ENCODE data around the gene EXOSC5. TPM values are rescaled to one million over a fixed set of nuclear protein-coding genes. Genes with fewer than 3 reads are reported as not detected.

EXOSC5 gene
- total RNA-seq: 7.2 and 11.0 TPM in 2 replicates

DNA sequence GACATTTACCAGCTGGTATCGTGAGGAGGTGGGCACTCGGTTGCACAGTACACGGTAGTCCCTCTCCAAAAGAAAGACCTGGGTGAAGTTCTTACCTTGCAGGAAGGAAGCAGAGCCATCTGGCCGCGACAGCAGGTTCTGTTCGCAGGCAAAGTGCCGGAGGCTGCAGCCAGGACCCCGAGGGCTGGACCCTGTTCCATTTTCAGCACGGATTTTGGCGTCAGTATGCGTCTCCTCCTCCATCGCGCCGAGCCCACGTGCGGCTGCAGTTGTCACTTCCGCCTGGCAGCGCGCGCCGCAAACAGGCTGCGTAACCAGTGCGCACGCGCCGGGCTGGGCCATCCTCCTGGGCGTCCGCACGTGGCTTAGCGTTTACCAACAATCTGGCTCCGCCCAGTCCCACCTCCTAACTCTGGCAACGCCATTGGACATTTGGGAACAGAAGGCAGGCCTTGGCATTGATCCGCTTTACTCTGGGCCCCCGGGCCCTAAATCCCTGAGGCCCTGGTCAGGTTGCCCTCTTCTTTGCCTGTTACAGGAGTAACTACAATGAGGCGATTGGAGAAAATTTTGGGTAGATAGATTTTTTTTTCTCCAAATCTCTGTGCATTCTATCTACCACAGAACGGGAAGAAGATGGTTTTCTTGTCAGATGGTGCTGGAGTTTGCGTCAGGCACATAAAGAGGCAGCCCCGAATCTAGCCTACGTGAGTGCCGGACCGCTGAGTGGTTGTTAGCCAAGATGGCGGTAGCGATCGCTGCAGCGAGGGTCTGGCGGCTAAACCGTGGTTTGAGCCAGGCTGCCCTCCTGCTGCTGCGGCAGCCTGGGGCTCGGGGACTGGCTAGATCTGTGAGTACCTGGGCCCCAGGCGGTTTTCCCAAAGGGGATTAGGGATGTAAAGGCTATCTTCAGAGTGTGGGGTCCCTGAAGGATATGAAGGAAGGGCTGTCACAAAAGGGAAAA lies at the start of gene EXOSC5, which contains the start of gene BCKDHA:
EXOSC5 (minus strand) TSS at position 274 of the 964 bp plus-strand sequence; CDS start at position 243, 31 bp downstream.
BCKDHA (plus strand) TSS at position 733 of the 964 bp plus-strand sequence; CDS start at position 743, 10 bp downstream.

DNA sequence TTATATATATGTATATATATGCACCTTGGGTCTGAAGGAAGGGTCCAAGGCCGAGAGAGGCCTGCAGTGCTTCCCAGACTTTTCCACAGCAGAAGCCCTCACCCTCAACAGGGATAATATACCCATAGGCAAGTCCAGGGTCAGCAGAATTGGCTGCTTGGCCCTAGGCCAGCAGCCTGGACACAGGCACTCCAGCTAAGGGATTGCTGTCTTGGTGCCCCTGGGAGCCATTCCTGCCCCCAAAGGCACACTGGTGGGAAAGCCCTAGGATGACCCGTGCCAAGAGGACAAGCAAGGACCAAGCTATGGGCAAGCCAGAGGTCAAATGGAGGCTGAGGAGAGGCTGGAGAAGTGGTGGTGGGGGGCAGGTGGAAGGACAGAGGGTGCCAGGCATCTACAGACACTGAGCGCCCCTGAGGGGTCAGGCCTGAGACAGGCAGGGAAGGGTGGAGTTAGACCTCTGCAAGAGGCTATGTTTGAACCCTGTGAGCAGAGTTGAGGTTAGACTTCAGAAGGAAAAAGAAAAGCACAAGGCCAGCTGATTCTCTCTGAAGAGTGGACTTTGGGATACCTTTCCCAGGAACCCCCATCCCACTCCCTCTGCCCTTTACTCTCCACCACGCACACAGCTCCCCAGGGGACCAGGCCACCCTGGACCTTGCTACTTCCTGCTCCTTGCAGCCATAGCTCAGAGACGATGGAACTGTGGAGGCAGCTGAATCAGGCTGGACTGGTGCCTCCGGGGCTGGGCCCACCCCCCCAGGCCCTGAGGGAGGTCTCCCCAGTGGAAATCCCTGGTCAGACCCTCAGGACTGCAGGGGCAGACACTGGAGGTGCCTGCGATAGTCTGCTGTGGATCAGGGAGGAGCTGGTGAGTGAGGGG lies 45.6 kb upstream of the EXOSC5 start, which contains the start of gene ERICH4:
ERICH4 (plus strand) TSS at position 684 of the 883 bp plus-strand sequence; CDS start at position 698, 14 bp downstream.

GRCh38 chr19:41439441-41440222 lies 42.5 kb upstream of the EXOSC5 start, which contains the start of gene DMAC2:
TSS of gene DMAC2 (minus strand) at chr19:41439912. CDS start at chr19:41439899, 13 bp downstream.

GRCh38 chr19:41426952-41427646 lies 29.9 kb upstream of the EXOSC5 start, which contains the start of gene B3GNT8:
TSS of gene B3GNT8 (minus strand) at chr19:41427374. CDS start at chr19:41426778, 596 bp downstream.

GRCh38 chr19:41376241-41376997 lies 20.7 kb downstream of the EXOSC5 start, which contains the start of gene TMEM91:
TSS of gene TMEM91 (plus strand) at chr19:41376533. CDS start at chr19:41378310, 1,777 bp downstream.

DNA sequence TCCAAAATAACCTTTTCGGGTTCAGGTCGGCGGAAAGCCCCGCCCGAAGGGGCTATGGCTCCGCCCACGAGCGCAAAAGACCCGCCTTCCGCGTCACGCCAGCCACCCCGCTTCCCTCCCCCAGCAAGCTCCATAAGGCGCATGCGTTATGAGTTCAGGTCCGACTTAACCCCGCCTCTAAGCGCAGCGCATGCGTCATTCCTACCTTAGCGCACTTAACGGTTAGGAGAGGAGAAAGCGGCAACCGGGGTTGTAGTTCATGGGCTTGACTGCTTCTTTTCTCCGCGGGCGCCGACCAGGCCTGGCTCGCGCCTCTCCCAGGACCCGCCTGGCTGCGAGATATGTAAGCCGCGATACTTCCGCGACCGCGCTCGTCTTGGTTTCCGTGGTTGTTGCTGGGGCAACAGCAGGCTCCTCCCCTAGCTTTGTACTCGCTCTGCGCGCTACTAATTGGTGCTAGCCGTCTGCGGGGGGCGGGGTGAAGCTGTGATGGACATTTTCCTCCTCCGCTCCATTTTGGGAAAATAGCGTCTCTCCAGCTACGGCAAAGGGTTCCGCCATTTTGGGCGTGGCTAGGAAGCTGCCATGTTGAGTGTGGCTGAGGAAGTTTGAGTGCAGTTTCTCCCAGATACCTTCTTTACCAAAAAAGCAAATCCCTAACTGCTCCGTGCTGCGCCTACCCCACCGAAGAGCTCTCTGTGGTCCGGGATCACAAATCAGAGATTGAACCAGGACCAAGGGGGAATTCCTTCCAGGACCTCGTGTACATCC lies 33.2 kb downstream of the EXOSC5 start, which contains the start of gene B9D2:
B9D2 (minus strand) TSS at position 397 of the 771 bp plus-strand sequence. CDS start 630 bp downstream, outside the sequence.

DNA sequence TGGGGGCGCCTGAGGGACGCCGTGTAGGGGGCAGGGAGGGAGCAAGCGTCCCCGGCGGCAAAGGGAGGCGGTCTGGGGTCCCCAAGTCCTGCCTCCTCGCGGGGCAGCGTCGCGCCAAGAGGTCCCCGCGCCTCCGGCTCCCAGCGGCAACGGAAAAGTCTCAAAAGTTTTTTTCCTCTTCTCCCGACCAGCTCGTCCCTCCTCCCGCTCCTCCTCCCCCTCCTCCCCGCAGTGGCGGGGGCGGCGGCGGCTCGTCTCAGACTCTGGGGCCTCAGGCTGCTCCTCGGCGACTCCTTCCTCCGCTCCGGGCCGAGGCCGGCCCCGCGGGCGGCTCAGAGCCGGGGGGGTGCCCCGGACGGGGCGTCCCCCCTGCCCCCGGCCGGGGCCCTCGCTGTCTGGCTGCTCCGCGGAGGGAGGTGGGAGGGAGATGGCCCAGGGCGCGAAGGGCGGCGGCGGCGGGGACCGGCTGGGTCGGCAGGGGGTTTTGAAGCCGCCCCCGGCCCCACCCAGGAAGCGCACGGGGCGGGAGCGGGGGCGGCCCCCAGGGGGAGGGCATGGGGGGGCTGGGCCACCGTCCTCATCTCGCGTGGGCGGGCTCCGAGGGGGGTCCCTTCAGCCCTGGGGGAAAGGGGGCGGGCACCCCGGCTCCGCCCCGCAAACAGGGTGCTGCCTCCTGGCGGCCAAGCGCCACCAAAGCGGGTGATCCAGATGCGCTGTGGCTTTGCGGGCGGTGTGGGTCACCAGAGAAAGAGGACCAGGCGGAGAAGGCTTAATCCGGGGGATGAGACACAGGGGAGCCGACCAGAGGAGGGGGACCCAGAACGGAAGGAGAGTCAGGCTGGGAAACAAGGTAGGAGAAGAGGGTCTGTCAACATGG lies 43.5 kb downstream of the EXOSC5 start, which contains the start of gene TGFB1:
TGFB1 (minus strand) TSS at position 457 of the 877 bp plus-strand sequence. CDS start 878 bp downstream, outside the sequence.

Other genes starting within 250 kb of the EXOSC5 start
- gene CYP2S1, start 204.1 kb downstream of the EXOSC5 start, total RNA-seq: 0.62 and 0.79 TPM in 2 replicates
- 165 and 211 TPM in 2 replicates for gene AXL, start 178.1 kb downstream of the EXOSC5 start, total RNA-seq
- gene HNRNPUL1, start 133.0 kb downstream of the EXOSC5 start, total RNA-seq: 72.3 and 97.8 TPM in 2 replicates
- gene CCDC97, start 87.2 kb downstream of the EXOSC5 start, total RNA-seq: 8.3 and 9.3 TPM in 2 replicates
- gene TGFB1, start 43.4 kb downstream of the EXOSC5 start, total RNA-seq: 16.9 and 37.2 TPM in 2 replicates
- gene B9D2, start 33.2 kb downstream of the EXOSC5 start, total RNA-seq: 3.7 and 5.7 TPM in 2 replicates
- gene TMEM91, start 20.8 kb downstream of the EXOSC5 start, total RNA-seq: 4.2 and 4.3 TPM in 2 replicates
- 23.1 and 26.3 TPM in 2 replicates for gene BCKDHA, start 459 bp upstream of the EXOSC5 start, total RNA-seq
- gene B3GNT8, start 30.0 kb upstream of the EXOSC5 start, total RNA-seq: 0.26 and 2.0 TPM in 2 replicates
- gene DMAC2, start 42.6 kb upstream of the EXOSC5 start, total RNA-seq: 20.0 and 23.9 TPM in 2 replicates
- not detected in 2 replicates for gene ERICH4, start 45.8 kb upstream of the EXOSC5 start, total RNA-seq
- gene CEACAM21, start 178.8 kb upstream of the EXOSC5 start, total RNA-seq: 0.06 TPM in 1 of 2 replicates, not detected in the other
- gene CEACAM4, start 229.7 kb upstream of the EXOSC5 start, total RNA-seq: not detected in 2 replicates

Measured in aortic smooth muscle cell (primary cell).